Neural cell (in vitro differentiated cells): Measurements from ENCODE around the gene ATP7B. TPM values are rescaled to one million over a fixed set of nuclear protein-coding genes. Genes with fewer than 3 reads are reported as not detected.

Experiments used
- H2AFZ ChIP-seq: fragments of 200-600, 300-800 bp; sonication (generic), shearing (Covaris generic); 2 replicates; pipeline ENCODE4 v1.6.0; 2014; ENCODE audit warnings: low read depth, mild to moderate bottlenecking, antibody characterized with exemption, low read length, moderate library complexity
- H3F3A ChIP-seq: fragments of 200-600 bp; shearing (Covaris generic); 2 replicates; pipeline ENCODE4 v1.6.1; 2016; ENCODE audit warnings: mild to moderate bottlenecking, moderate library complexity, mixed read lengths, antibody characterized with exemption, low read length; ENCODE audit not compliant: insufficient read depth, poor library complexity, severe bottlenecking
- H3K27ac ChIP-seq: fragments of 200-600, 300-800 bp; sonication (generic), shearing (Covaris generic); 2 replicates; pipeline ENCODE4 v1.5.1; 2014; ENCODE audit warnings: mild to moderate bottlenecking, low read length, moderate library complexity
- H3K27me3 ChIP-seq: fragments of 300-800, 200-600 bp; sonication (generic), shearing (Covaris generic); 2 replicates; pipeline ENCODE4 v1.6.0; 2014; ENCODE audit warnings: mild to moderate bottlenecking, low read depth, low read length, moderate library complexity; ENCODE audit not compliant: insufficient read depth
- H3K36me3 ChIP-seq: fragments of 300-800, 200-600 bp; sonication (generic), shearing (Covaris generic); 2 replicates; pipeline ENCODE4 v1.5.1; 2014; ENCODE audit warnings: mild to moderate bottlenecking, antibody characterized with exemption, low read length, moderate library complexity; ENCODE audit not compliant: insufficient read depth
- H3K4me2 ChIP-seq: fragments of 300-800, 200-600 bp; sonication (generic), shearing (Covaris generic); 2 replicates; pipeline ENCODE4 v1.6.0; 2014; ENCODE audit warnings: mild to moderate bottlenecking, low read length
- H3K4me3 ChIP-seq: fragments of 300-800, 200-600 bp; sonication (generic), shearing (Covaris generic); 2 replicates; pipeline ENCODE4 v1.5.1; 2014; ENCODE audit warnings: mild to moderate bottlenecking, low read length, moderate library complexity
- H3K79me2 ChIP-seq: fragments of 200-600 bp; shearing (Covaris generic); replicated peaks from 2 replicates; pipeline ENCODE4 v1.6.0; 2014; ENCODE audit warnings: mild to moderate bottlenecking, low read length, moderate library complexity; ENCODE audit not compliant: insufficient read depth
- H3K9ac ChIP-seq: fragments of 300-800, 200-600 bp; sonication (generic), shearing (Covaris generic); 2 replicates; pipeline ENCODE4 v1.6.1; 2016; ENCODE audit warnings: mild to moderate bottlenecking, low read length, mixed read lengths
- H3K9me2 ChIP-seq: fragments of 200-600 bp; shearing (Covaris generic); 2 replicates; pipeline ENCODE4 v1.6.1; 2016; ENCODE audit warnings: mild to moderate bottlenecking, low read length, mixed read lengths; ENCODE audit not compliant: insufficient read depth
- H3K9me3 ChIP-seq: fragments of 200-600, 300-800 bp; sonication (generic), shearing (Covaris generic); 2 replicates; pipeline ENCODE4 v1.6.1; 2016; ENCODE audit warnings: mild to moderate bottlenecking, mixed run types, low read length, moderate library complexity, mixed read lengths
- H4K20me1 ChIP-seq: fragments of 200-600 bp; shearing (Covaris generic); 2 replicates; pipeline ENCODE4 v1.6.1; 2016; ENCODE audit warnings: mild to moderate bottlenecking, mixed run types; ENCODE audit not compliant: insufficient read depth
- EP300 ChIP-seq: fragments of 450-650 bp; conservative IDR thresholded peaks from 2 replicates; pipeline ENCODE4 v1.6.1; 2014; ENCODE audit warnings: antibody characterized with exemption, mild to moderate bottlenecking, moderate library complexity; ENCODE audit not compliant: poor library complexity, severe bottlenecking
- EZH2 ChIP-seq: fragments of 200-600, 300-800 bp; shearing (Covaris generic), sonication (generic); IDR thresholded peaks from 2 replicates; pipeline ENCODE4 v1.6.1; 2014; ENCODE audit warnings: antibody characterized with exemption, low read length, borderline replicate concordance, mild to moderate bottlenecking; ENCODE audit not compliant: insufficient read depth, poor library complexity, severe bottlenecking
- MXI1 ChIP-seq: fragments of 450-650 bp; conservative IDR thresholded peaks from 2 replicates; pipeline ENCODE4 v1.6.1; 2014; ENCODE audit warnings: antibody characterized with exemption, mild to moderate bottlenecking; ENCODE audit not compliant: poor library complexity, severe bottlenecking
- POLR2AphosphoS5 ChIP-seq: IDR thresholded peaks from 2 replicates; pipeline ENCODE4 v1.6.1; 2012
- RAD21 ChIP-seq: fragments of 450-650 bp; conservative IDR thresholded peaks from 2 replicates; pipeline ENCODE4 v1.6.1; 2014; ENCODE audit warnings: antibody characterized with exemption, mild to moderate bottlenecking, moderate library complexity
- SMC3 ChIP-seq: fragments of 450-650 bp; conservative IDR thresholded peaks from 2 replicates; pipeline ENCODE4 v1.6.1; 2014; ENCODE audit warnings: antibody characterized with exemption, mild to moderate bottlenecking, moderate library complexity; ENCODE audit not compliant: poor library complexity
- TAF1 ChIP-seq: IDR thresholded peaks from 2 replicates; pipeline ENCODE4 v1.6.1; 2012; ENCODE audit warnings: low read depth
- polyA plus RNA-seq: library from polyadenylated mRNA; depleted of rRNA; stranded (reverse); fragments of >200 nt; gene quantifications from 2 replicates; pipeline ENCODE4 v1.2.3, GENCODE V29; 2014
- TF ChIP-seq, protein P1 (sequence below): fragments of 450-650 bp; IDR thresholded peaks from 2 replicates; pipeline ENCODE4 v1.5.1; 2014; ENCODE audit warnings: antibody characterized with exemption, mild to moderate bottlenecking, moderate library complexity; ENCODE audit not compliant: poor library complexity, severe bottlenecking
- TF ChIP-seq, protein P2 (sequence below): IDR thresholded peaks from 2 replicates; pipeline ENCODE4 v1.6.1; 2012; ENCODE audit warnings: borderline replicate concordance

Gene ATP7B
- polyA plus RNA-seq, 1 donor from 2014 or later = 6.3 TPM

DNA sequence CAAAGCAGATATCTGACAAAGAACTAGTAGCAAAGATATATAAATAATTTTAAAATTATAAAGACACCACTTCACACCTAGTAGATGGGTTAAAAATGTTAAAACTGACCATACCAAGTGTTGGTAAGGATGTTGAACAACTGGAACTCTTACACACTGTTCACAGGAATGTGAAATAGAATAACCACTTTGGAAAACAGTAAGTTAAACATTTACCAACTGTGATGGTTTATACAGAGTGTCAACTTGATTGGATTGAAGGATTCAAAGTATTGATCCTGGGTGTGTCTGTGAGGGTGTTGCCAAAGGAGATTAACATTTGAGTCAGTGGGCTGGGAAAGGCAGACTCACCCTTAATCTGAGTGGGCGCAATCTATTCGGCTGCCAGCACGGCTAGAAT, 32.4 kb upstream of the ATP7B start:
- Histone ChIP-seq H2AFZ (no peak overlapping the region), H3K27ac (no peak overlapping the region), H3K4me3 (no peak overlapping the region), H3K79me2 (no peaks in the 10 kb centered on the region), H3K4me2 (no peak overlapping the region), H3K27me3 (no peaks in the 10 kb centered on the region), H3F3A (no peaks in the 10 kb centered on the region), H4K20me1 (no peaks in the 10 kb centered on the region), H3K9me2 (no peaks in the 10 kb centered on the region), H3K36me3 (no peaks in the 10 kb centered on the region), H3K9me3 (no peaks in the 10 kb centered on the region), H3K9ac (no peak overlapping the region)
- TF ChIP-seq SMC3 = no peak
- TF ChIP-seq, protein P1, sequence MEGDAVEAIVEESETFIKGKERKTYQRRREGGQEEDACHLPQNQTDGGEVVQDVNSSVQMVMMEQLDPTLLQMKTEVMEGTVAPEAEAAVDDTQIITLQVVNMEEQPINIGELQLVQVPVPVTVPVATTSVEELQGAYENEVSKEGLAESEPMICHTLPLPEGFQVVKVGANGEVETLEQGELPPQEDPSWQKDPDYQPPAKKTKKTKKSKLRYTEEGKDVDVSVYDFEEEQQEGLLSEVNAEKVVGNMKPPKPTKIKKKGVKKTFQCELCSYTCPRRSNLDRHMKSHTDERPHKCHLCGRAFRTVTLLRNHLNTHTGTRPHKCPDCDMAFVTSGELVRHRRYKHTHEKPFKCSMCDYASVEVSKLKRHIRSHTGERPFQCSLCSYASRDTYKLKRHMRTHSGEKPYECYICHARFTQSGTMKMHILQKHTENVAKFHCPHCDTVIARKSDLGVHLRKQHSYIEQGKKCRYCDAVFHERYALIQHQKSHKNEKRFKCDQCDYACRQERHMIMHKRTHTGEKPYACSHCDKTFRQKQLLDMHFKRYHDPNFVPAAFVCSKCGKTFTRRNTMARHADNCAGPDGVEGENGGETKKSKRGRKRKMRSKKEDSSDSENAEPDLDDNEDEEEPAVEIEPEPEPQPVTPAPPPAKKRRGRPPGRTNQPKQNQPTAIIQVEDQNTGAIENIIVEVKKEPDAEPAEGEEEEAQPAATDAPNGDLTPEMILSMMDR = no peak
- no peak for TF ChIP-seq POLR2AphosphoS5
- TF ChIP-seq EZH2 = no peak
- TF ChIP-seq RAD21 = no peak
- TF ChIP-seq MXI1 = no peak
- no peak for TF ChIP-seq EP300

DNA sequence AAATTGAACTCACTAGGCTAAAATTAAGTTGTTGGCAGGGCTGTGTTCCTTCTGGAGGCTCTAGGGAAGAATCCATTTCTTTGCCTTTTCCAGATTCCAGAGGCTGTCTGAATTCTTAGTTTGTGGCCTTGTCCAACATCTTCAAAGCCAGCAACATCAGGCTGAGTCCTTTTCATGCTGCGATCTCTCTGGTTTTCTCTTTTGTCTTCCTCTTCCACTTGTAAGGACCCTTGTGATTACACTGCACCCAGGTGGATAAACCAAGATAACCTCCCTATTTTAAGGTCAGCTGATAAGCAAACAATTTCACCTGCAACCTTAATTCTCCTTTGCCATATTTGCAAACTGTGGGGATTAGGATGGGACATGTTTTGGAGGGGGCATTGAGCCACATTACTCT, 24.8 kb upstream of the ATP7B start:
- H3K36me3 ChIP-seq = no peaks in the 10 kb centered on the region
- H3K4me2 ChIP-seq = no peak overlapping the region
- no peak overlapping the region for H3K4me3 ChIP-seq
- no peak overlapping the region for H3K9ac ChIP-seq
- H2AFZ ChIP-seq = no peak overlapping the region
- H3K27ac ChIP-seq = no peak overlapping the region
- H4K20me1 ChIP-seq = no peaks in the 10 kb centered on the region
- H3F3A ChIP-seq = no peaks in the 10 kb centered on the region
- H3K9me3 ChIP-seq = no peaks in the 10 kb centered on the region
- H3K27me3 ChIP-seq = no peaks in the 10 kb centered on the region
- no peaks in the 10 kb centered on the region for H3K9me2 ChIP-seq
- no peaks in the 10 kb centered on the region for H3K79me2 ChIP-seq
- TF ChIP-seq, protein P2, sequence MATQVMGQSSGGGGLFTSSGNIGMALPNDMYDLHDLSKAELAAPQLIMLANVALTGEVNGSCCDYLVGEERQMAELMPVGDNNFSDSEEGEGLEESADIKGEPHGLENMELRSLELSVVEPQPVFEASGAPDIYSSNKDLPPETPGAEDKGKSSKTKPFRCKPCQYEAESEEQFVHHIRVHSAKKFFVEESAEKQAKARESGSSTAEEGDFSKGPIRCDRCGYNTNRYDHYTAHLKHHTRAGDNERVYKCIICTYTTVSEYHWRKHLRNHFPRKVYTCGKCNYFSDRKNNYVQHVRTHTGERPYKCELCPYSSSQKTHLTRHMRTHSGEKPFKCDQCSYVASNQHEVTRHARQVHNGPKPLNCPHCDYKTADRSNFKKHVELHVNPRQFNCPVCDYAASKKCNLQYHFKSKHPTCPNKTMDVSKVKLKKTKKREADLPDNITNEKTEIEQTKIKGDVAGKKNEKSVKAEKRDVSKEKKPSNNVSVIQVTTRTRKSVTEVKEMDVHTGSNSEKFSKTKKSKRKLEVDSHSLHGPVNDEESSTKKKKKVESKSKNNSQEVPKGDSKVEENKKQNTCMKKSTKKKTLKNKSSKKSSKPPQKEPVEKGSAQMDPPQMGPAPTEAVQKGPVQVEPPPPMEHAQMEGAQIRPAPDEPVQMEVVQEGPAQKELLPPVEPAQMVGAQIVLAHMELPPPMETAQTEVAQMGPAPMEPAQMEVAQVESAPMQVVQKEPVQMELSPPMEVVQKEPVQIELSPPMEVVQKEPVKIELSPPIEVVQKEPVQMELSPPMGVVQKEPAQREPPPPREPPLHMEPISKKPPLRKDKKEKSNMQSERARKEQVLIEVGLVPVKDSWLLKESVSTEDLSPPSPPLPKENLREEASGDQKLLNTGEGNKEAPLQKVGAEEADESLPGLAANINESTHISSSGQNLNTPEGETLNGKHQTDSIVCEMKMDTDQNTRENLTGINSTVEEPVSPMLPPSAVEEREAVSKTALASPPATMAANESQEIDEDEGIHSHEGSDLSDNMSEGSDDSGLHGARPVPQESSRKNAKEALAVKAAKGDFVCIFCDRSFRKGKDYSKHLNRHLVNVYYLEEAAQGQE = no peak
- TF ChIP-seq, protein P1 = no peak
- TF ChIP-seq TAF1 (no peak), POLR2AphosphoS5 (no peak), SMC3 (no peak), EZH2 (no peak), EP300 (no peak), MXI1 (no peak), RAD21 (no peak)
